HG03025 (cell line): ENCODE data around the gene MRPS18A.
"Not testable (repeated sequence)": the region's sequence is repeated elsewhere in the genome, so short reads cannot be mapped to it uniquely, and the experiment has no call there.

Experiments
- ATAC-seq: cut with Tn5 transposase; IDR thresholded peaks from one replicate; pipeline ENCODE4 v1.9.1; 2021; ENCODE audit warnings: mild to moderate bottlenecking, moderate library complexity; ENCODE audit not compliant: unreplicated experiment, low FRiP score

Gene MRPS18A

DNA sequence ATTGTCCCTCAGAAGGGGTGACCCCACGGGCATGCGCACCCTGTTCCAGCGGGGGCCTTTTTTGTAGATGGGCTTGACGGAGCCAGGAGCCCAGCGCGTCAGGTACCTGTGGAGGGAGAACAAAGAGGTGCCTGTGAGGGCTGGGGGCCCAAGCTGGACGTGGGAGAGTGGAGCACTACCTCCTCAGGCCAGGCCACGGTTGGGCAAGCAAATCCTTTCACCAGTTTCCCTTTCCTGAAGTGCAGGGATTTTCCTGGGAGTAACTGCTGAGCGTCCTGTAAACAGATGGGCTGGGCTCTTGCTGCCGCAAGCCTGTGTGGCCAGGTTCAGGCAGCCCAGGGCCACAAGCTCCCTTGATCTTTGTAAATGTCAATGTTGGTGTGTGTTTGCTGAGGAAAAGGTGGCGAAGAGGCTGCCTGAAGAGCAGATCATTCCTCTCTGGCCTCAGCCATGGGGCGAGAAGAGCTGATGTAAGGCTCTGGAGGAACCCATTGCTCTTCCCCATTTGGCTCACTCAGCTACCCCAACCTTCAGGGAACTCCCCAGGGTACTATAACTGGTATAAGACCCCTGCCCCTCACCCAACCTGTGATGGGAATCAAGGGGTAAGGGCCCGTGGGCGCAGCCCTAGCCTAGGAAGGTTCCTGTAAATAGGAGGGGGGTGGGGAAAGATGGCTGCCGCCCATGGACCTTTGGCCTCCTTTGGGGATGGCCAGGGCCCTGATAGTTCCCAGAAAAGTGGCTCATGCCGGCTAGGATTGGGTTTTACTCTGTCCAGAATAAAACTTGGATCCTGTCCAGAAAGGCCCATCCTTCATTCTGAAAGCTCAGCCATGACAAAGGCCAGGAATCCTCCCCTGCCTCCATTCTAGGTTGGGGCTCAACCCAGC is 15.5 kb downstream of the MRPS18A start:
- ATAC-seq = no peak

GRCh38 chr6:43671011-43671800 is 16.4 kb downstream of the MRPS18A start:
- no peak for ATAC-seq

DNA sequence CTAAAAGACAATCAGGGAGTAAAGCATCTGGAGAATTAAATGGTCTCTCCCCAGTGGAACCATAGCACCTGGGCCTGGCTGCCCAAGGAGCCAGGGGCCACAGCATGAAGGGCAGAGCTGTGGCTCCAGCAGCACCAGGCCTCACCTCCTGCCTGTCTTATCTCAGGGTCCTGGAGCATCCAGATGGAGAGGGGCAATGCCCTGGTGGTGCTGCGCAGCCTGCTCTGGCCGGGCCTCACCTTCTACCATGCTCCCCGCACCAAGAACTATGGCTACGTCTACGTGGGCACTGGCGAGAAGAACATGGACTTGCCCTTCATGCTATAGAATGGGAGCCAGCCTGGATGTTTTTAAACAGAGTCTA is 17.0 kb downstream of the MRPS18A start:
- ATAC-seq = no peak

DNA sequence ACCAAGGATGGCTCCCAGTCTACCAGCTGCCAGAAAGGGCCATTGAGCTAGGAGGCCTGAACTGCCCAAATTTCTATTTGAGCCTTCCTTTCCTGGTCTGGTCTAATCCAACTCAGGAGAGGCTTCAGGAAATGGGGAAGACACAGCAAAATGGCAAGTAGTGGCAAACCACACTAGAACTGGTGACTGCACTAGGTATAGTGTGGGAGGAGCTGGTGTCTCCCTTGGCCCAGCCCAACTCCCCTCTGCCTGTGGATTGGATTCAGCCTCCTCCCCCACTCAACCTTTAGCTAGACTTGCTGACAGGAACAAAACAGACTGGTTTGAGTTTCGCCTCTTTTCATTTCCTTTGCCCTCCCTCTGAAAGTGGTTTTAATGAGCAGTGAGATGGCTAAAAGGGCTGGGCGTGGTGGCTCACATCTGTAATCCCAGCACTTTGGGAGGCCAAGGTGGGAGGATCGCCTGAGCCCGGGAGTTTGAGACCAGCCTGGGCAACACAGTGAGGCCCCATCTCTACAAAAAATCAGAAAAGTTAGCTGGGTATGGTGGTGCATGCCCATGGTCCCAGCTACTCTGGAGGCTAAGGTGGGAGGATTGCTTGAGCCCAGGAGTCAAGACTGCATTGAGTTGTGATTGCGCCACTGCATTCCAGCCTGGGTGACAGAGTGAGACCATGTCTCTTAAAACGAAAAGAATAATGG is 17.5 kb downstream of the MRPS18A start:
- ATAC-seq = no peak

DNA sequence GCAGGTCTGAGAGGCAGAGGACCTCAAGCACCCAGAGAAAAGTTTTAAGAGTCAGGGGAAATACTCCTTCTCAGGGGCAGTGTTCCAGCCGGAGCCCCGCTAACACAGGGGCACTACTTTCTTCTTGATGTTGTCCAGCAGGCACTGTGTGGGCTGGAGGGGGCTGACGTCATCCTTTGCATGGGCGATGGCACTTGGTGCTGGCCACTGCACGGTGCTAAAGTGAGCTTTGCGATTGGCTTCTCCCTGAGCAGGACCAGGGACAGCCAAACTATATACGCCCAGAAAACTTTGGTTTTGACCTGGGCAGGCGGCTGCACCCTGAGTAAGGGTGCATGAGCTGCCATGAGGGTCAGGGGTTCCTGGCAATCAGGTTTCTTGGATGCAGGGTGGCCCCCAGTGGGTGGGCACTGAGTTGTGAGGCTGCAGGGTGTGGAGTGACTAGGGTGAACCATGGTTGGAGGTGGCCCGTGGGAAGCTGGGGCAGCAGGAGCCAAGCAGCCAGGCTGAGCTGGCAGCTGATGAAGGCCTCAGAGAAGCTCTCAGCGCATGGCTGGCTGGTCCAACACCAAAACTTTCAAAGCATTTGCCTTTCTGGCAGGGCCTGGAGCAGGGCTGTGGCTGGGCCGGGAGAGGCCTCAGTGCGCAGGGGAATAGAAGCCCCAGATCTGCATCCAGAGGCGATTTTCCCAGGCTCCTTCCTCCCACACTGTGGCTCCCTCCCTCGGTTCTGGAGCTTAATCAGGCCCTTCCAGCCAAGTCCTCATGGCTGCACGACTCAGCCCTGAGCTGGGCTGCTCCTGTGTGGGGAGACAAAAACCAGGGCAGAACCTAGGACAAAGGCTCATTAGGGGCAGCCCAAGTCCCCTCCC is 18.3 kb downstream of the MRPS18A start:
- no peak for ATAC-seq

GRCh38 chr6:43668151-43669028 is 19.2 kb downstream of the MRPS18A start:
- no peak for ATAC-seq

GRCh38 chr6:43667245-43668150 is 20.1 kb downstream of the MRPS18A start:
- no peak for ATAC-seq

- no peak for ATAC-seq
Measured at GRCh38 chr6:43666196-43666920, 21.2 kb downstream of the MRPS18A start.

DNA sequence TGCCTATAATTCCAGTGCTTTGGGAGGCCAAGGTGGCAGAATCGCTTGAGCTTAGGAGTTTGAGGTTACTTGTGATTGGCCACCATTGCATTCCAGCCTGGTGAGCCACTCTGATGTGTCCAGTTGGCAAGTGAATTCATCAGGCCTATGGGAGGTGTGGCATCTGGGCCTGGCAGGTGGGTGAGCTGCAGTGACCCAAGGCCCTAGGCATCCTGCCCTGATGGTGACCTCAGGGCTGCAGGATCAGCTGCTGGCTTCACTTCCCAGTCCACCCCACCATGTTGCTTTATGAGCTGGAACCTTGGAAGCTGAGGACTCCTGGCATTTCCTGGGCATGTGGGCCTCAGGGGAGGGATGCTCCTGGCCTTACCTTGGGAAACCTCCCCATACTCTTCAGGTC is 22.2 kb downstream of the MRPS18A start:
- no peak for ATAC-seq

GRCh38 chr6:43662948-43663347 is 24.6 kb downstream of the MRPS18A start:
- not testable (repeated sequence) for ATAC-seq

- no peak for ATAC-seq
Measured at GRCh38 chr6:43658161-43658560, 29.4 kb downstream of the MRPS18A start.

GRCh38 chr6:43657221-43657802 is 30.3 kb downstream of the MRPS18A start:
- no peak for ATAC-seq

DNA sequence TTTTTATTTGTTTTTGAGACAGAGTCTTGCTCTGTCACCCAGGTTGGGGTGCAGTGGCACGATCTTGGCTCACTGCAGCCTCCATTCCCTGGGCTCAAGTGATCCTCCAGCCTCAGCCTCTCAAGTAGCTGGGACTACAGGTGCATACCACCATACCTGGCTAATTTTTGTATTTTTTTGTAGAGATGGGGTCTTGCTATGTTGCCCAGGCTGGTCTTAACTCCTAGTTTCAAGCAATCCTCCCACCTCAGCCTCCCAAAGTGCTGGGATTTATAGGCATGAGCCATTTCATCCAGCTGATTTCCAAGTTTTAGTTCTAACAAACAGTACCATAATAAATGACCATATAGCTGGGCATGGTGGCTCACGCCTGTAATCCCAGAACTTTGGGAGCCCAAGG is 34.8 kb downstream of the MRPS18A start:
- not testable (repeated sequence) for ATAC-seq

- ATAC-seq = no peak
Measured at GRCh38 chr6:43648248-43648647, 39.3 kb downstream of the MRPS18A start.

GRCh38 chr6:43647613-43648012 is 40.0 kb downstream of the MRPS18A start:
- ATAC-seq = no peak

GRCh38 chr6:43645613-43645964 is 42.0 kb downstream of the MRPS18A start:
- ATAC-seq = no peak

DNA sequence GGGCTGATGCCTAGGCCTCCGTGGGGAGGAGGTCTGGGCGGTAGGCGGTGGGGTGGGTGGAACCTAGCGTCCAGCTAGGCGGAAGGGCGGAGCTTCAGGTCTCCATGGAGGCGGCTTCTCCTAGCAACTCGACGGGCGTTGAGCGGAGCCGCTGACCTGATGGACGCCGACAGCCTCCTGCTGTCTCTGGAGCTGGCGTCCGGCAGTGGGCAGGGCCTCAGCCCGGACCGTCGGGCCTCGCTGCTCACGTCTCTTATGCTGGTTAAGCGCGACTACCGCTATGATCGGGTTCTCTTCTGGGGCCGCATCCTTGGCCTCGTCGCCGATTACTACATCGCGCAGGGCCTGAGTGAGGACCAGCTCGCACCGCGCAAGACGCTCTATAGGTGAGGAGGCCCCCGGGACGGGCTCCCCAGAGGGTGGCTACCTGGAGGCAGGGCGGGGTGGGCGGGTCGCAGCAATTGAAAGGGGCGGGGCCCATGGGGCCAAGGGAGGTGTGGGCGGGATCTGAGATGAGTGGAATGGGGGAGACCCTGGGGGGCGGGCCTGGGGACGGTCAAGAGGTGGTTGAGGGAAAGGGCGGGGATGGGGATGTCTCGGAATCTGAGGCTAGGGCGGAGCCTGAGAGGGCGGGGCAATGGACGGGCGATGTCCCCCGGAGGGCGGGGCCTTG is 42.5 kb downstream of the MRPS18A start, which contains the start of gene RSPH9:
Gene RSPH9 (plus strand): TSS at position 97 of the 673 bp plus-strand sequence. CDS start 63 bp downstream, at position 160.
- no peak for ATAC-seq
